ENCODE results near the gene UROC1.

Gene UROC1

DNA sequence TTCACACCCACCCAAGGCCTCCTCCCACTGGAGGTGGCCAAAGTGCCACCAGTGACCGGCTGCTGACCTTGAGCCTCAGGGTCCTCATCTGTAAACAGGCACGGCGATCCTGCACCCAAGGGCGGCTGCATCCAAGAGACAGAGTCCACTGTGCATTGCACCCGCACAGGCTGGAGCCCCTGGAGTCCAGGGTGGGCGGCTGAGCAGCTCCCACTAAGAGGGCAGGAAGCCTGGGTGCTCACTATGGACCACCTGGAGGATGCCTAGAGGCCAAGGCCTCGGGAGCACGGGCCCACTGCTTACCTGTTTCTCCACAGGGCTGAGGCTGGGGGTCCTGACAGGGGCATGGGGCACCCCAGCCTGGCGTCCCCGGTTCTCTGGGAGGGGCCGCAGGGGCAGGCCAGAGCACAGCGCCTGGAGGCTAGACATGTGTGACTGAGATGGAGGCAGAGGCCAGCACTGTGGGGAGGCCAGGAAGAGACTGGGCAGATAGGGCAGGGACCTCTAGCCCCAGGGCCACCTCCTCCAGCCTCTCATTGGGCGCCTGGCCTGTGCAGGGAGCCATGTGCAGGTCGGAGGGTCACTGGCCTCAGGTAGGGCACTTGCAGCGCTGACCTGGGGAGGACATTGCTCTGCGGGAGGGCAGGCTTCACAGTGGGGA lies at the start of gene UROC1:
TSS of gene UROC1 (minus strand) at position 483 of the 661 bp plus-strand sequence. CDS start at position 429, 54 bp downstream.
- no peak within 1 kb of the TSS for H3K4me3 ChIP-seq (ENCODE audit: low read depth, low read length)

DNA sequence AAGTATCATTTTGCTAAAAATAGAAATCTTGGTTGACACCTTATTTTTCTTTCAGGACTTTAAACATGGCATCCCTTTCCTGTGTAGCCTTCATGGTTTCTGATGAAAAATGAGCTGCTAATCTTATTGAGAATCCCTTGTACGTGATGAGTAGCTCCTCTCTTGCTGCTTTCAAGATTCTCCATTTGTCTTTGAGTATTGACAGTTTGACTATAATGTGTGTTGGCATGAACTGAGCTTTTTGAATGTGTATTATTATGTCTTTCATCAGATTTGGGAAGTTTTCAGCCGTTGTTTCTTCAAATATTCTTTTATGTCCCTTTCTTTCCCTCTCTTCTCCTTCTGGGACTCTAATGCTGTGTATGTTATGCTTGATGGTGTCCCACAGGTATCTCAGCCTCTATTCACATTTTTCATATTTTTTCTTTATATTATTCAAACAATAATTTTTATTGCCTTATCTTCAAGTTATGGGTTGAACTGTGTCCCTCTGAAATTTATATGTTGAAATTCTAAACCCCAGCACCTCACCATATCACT lies 45.2 kb upstream of the UROC1 start:
- H3K4me3 ChIP-seq (ENCODE audit: low read depth, low read length) = no peak overlapping the region

- no peak within 1 kb of the TSS for H3K4me3 ChIP-seq (ENCODE audit: low read depth, low read length)
Measured at GRCh38 chr3:126558336-126559071, 40.9 kb upstream of the UROC1 start, which contains the start of gene C3orf22. Gene C3orf22, minus strand, starts transcription at chr3:126558932. Its CDS starts 5,542 bp downstream, at chr3:126553390.

DNA sequence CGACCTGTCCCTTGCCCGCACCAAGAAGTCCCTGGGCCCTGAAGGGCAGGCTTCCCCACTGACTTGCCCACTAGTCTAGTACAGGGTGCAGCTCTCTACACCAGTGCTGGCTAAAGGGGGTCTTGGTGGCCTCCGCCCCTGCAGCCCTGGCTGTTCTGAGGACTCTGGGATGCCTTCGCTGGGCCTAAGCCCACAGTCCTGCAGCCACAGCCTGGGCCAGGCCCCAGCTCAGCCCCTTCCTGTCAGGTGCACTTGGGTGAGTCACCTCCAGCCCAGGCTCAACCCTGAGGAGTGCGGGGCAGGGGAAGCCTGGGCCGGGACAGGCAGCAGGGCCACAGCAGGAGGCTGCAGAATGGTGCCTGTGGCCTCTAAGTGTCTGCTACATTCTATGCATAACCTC lies 40.2 kb upstream of the UROC1 start:
- no peak overlapping the region for H3K4me3 ChIP-seq (ENCODE audit: low read depth, low read length)

DNA sequence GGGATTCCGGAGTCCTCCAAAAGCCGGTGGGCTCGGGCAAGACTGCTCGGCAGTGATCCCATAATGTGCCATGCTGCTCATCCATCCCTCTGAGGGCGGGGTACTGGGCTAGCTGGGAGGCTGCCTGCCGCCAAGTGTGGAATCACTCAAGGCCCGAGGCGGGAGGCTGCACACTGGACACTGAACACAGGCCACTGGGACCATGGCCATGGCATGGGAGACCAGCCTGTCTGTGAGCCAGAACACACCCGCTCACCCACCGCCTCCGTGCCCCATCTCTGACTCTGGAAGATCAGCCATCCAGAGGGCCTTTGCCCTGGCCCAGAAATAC lies 39.8 kb upstream of the UROC1 start:
- H3K4me3 ChIP-seq (ENCODE audit: low read depth, low read length) = no peak overlapping the region

- H3K4me3 ChIP-seq (ENCODE audit: low read depth, low read length) = no peak overlapping the region
Measured at GRCh38 chr3:126556637-126557414, 39.3 kb upstream of the UROC1 start.

DNA sequence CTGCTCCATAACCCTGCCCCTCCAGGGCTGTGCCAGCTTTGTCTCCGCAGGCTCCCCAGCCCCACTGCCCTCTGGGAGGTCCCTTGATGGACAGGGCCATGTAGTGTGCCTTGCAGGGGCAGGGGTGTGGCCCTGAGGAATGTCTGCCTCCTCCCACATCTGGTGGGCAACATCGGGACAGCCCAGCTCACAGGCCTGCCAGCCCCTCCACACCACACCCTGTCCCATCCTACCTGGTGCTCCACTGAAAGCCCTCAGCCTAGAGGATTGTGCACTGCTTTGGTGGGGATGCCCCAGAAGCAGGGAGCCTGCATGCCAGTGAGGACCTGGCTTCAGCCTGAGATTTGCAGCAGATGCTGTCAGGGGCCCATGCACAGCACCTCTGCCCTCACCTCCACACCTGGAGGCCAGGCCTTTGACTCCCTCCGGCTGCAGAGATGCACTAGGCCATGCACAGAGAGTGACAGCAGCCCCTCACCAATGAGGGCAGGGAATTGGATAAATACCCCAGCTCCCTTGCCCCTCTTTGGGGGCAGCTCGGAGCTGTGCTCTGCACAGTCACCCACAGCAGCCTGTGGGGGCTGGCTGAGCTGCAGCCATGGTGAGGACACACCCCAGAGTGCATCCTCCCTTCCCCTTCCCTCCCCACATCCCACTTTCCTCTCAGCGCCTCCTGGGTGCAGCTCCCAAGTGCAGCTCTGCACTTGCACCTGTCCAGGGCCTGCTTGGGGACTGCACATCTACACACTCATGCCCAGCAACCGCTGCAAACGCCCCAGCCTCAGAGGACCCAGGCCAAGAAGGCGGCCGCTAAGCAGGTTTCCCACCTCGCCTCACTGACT lies 38.4 kb upstream of the UROC1 start:
- H3K4me3 ChIP-seq (ENCODE audit: low read depth, low read length) = no peak overlapping the region

- H3K4me3 ChIP-seq (ENCODE audit: low read depth, low read length) = no peak overlapping the region
Measured at GRCh38 chr3:126554560-126555525, 37.3 kb upstream of the UROC1 start.

- H3K4me3 ChIP-seq (ENCODE audit: low read depth, low read length) = no peak overlapping the region
Measured at GRCh38 chr3:126553284-126554084, 35.9 kb upstream of the UROC1 start.

DNA sequence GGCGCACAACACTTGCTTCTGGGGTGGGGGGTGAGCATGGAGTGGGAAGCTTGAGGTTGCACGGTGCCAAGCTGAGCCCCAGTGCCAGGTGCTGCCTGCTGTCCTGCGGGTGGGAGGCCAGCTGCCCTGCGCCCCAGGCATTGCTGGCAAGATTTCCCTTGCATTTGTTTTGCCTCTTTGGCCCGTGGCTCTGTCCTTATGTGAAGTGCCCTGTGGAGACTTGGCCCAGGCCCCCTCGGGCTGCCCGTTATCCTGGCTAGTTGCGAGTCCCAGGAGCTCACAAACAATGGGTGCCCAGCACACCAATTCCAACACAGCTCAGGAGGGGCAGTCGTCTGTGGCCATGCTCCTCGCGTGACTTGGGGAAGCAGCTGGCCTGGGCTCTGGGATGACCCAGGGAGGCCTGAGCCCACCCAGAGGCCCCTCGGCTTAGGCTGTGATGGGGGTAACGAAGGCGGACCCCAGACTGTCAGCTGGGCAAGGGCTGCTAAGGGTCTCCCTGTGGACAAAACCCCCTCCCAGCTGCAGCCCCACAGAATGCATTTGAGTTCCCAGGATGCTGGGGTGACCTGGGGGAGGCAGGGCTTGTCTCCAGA lies 35.2 kb upstream of the UROC1 start:
- H3K4me3 ChIP-seq (ENCODE audit: low read depth, low read length) = no peak overlapping the region

GRCh38 chr3:126551839-126552687 lies 34.5 kb upstream of the UROC1 start:
- H3K4me3 ChIP-seq (ENCODE audit: low read depth, low read length) = no peak overlapping the region

DNA sequence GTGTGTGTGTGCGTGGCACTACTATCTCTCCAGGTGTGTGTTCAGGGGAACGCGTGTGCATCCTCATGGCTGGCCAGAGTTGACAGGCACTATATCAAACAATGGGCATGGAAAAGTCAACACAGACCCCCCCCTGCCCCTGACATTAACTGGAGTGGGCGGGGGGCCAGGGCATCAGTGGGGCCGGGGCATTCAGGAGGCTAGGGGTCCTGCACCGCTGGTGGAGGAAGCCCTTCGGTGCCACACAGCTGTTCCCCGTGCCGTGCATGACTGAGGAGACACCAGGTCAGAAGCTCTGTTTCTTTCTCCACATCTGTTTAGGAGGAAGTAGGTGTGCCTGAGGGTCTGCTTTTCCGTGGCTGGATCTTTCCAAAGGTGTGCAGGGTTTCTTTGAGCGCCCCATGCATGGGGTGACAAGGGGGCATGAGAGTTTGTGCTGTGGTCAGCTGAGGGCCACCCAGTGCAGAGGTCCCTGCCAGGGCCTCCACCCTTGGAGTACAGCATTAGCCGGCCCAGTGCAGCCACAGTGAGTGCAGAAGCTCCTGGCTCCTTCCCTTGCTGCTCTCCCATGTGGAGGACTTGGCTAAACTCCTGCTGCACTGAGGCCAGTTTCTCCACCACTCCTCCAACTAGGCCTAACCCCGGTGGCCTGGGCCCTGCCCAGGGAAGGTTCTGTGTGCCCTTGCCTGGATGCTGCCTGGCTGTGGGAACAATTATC lies 33.7 kb upstream of the UROC1 start:
- no peak overlapping the region for H3K4me3 ChIP-seq (ENCODE audit: low read depth, low read length)

DNA sequence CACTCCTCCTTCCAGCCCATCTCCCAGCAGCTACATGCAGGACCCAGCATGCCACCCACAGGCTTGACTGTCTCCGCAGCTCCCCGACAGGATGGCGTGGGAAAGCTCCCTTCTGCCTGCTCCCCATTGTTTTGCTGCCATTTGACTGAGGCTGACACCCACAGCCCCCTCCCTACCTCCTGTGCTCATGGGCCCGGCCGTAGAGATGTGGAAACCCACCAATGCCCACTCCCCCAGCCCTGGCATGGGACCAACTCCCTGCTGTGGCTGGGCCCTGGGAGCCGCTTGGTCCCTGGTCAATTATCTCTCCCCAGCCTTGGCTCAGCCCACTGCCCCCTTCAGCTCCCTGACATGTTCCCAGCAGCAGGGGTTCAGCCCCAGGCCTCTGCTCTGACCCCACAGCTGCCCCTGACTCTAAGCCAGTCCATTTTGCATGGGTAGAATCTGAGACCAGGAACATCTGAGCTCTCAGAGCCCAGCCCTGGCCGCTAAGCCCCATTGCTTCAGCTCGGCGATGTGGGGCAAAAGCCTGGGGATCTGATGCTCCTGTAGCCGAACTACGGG lies 33.0 kb upstream of the UROC1 start:
- no peak overlapping the region for H3K4me3 ChIP-seq (ENCODE audit: low read depth, low read length)

- H3K4me3 ChIP-seq (ENCODE audit: low read depth, low read length) = no peak overlapping the region
Measured at GRCh38 chr3:126549861-126550487, 32.4 kb upstream of the UROC1 start.

DNA sequence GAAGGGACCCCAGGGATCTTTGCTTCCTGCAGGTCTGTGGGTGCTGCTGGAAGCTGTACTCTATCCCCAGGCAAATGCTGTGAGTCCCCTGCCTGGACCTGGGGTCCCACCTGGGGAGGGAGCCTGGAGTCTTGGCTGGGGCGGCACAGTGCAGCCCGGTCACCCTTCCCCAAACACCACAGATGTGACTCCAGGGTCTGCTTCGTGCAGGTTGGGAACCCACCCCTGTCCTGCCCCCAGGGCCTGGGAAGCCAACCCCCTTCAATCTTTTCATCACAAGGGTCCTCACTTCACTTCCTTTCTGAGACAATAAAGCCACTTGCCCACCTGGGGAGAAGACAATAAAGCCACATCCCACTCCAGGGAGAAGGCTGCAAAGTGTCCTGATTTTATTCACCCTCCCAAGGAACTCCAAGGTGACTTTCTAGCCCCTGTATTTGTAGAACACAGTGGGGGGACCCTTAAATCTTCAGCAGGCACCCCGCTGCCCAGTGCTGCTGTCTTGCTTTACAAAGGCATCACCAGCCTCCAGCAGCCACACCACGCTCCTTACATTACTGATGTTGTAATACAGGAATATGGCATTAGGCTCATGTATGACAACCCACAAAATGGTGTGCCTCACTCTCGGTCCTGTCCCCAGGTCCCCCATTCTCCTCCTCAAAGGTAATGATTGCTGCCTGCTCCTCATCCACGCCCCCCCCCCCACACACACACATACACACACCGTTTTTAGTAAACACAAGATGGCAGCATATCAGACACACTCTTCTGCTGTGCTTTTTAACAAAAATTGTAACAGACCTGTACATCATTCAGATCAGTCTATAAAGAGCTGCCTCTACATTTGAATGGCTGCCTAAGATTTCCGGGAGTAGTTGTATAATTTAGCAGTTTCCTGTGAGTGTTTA lies 31.2 kb upstream of the UROC1 start:
- H3K4me3 ChIP-seq (ENCODE audit: low read depth, low read length) = no peak overlapping the region

Measured in iPS-11a (cell line).